ENCODE data around the gene NEK5. TPM values are rescaled to one million over a fixed set of nuclear protein-coding genes. Genes with fewer than 3 reads are reported as not detected.

NEK5 gene
- total and polyA plus RNA-seq, 8 donors: 0.05 to 4.0 (median 0.52) TPM; not detected in 4

DNA sequence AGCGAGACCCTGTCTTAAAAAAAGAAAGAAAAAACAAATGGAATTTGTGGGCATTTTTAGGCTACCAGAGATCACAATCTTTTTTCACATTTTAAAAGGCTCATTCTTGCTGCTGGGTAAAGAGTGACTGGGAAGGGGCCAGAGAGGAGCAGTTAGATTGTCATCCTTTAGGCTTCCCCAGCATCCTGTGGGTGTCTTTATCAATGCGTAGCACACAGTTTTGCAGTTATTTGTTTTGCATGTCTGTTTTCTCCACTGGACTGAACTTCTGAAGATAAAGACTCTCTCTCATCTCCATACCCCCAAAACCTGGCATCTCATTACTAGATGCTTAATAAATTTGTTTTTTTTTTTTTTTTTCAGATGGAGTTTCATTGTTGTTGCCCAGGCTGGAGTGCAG lies 106.5 kb downstream of the NEK5 start:
- peaks cover 21 to 88% (median 83%) of the 10 kb centered on the region in 4 donors for H3K36me3 ChIP-seq
- H3K27ac ChIP-seq: no peak overlapping the region
- peaks cover 0 to 14% (median 4%) of the 10 kb centered on the region in 4 donors for H3K4me1 ChIP-seq
- DNase-seq: no peak
- TF ChIP-seq, protein P1, sequence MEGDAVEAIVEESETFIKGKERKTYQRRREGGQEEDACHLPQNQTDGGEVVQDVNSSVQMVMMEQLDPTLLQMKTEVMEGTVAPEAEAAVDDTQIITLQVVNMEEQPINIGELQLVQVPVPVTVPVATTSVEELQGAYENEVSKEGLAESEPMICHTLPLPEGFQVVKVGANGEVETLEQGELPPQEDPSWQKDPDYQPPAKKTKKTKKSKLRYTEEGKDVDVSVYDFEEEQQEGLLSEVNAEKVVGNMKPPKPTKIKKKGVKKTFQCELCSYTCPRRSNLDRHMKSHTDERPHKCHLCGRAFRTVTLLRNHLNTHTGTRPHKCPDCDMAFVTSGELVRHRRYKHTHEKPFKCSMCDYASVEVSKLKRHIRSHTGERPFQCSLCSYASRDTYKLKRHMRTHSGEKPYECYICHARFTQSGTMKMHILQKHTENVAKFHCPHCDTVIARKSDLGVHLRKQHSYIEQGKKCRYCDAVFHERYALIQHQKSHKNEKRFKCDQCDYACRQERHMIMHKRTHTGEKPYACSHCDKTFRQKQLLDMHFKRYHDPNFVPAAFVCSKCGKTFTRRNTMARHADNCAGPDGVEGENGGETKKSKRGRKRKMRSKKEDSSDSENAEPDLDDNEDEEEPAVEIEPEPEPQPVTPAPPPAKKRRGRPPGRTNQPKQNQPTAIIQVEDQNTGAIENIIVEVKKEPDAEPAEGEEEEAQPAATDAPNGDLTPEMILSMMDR (IDR thresholded peaks at IDR 0.05): no peak
- TF ChIP-seq POLR2AphosphoS5 (IDR thresholded peaks at IDR 0.05): no peak
- no peak for TF ChIP-seq POLR2A (IDR thresholded peaks at IDR 0.05)
- no peak for TF ChIP-seq EP300 (IDR thresholded peaks at IDR 0.05)
- H3K27me3 ChIP-seq: no peaks in the 10 kb centered on the region
- H3K4me3 ChIP-seq: no peak overlapping the region
- WGBS, 5 donors: 98 to 100% (median 100%) methylated on average over 2 of the region's 2 CpGs
- H3K9me3 ChIP-seq: no peaks in the 10 kb centered on the region
- intact Hi-C loops (cut with DNase I; ENCODE audit: low total_unique reads): no loop called here

- Histone ChIP-seq H3K4me1 (peaks cover 0 to under 1% (median under 1%) of the 10 kb centered on the region in 4 donors), H3K36me3 (peaks cover 15 to 87% (median 81%) of the 10 kb centered on the region in 4 donors), H3K4me3 (no peak overlapping the region), H3K27ac (no peak overlapping the region), H3K9me3 (no peaks in the 10 kb centered on the region), H3K27me3 (no peaks in the 10 kb centered on the region)
- TF ChIP-seq EP300 (IDR thresholded peaks at IDR 0.05) (no peak), POLR2A (IDR thresholded peaks at IDR 0.05) (no peak), POLR2AphosphoS5 (IDR thresholded peaks at IDR 0.05) (no peak)
- TF ChIP-seq, protein P1 (IDR thresholded peaks at IDR 0.05): no peak
- no peak for DNase-seq
- 93 to 97% (median 95%) methylated on average over 3 of the region's 3 CpGs for WGBS, 5 donors
- intact Hi-C loops (cut with DNase I; ENCODE audit: low total_unique reads): no loop called here
Measured at GRCh38 chr13:52020191-52020590, 108.7 kb downstream of the NEK5 start.

- 95 to 99% (median 97%) methylated on average over 3 of the region's 3 CpGs for WGBS, 5 donors
- no peak for DNase-seq
- intact Hi-C loops (cut with DNase I; ENCODE audit: low total_unique reads): no loop called here
- Histone ChIP-seq H3K36me3 (peaks cover 0 to 50% (median 43%) of the 10 kb centered on the region in 4 donors), H3K9me3 (no peaks in the 10 kb centered on the region), H3K27ac (no peak overlapping the region), H3K27me3 (peaks cover 0 to 2% (median 0%) of the 10 kb centered on the region in 3 donors), H3K4me3 (no peak overlapping the region), H3K4me1 (peaks cover 7 to 25% (median 21%) of the 10 kb centered on the region in 4 donors)
- TF ChIP-seq EP300 (IDR thresholded peaks at IDR 0.05) (no peak), POLR2AphosphoS5 (IDR thresholded peaks at IDR 0.05) (no peak), POLR2A (IDR thresholded peaks at IDR 0.05) (no peak)
- TF ChIP-seq, protein P1 (IDR thresholded peaks at IDR 0.05): no peak
Measured at GRCh38 chr13:52016296-52016695, 112.6 kb downstream of the NEK5 start.

DNA sequence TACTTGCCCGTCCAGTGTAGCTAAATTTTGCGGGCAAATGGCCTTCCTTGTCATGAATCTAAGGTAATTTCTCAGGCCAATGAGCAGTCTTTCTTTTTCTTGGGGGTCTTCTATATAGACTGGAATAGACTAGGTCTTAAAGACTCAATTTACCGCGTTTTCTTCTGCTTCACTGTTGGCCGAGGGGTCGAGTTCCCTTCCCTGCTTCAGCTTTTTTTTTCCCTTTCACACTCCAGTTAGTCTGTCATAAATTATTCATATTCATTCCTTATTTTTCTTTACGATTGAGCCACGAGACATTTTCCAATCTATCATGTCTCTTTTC lies 116.4 kb downstream of the NEK5 start:
- peaks cover 0 to 18% (median 12%) of the 10 kb centered on the region in 4 donors for H3K36me3 ChIP-seq
- no peaks in the 10 kb centered on the region for H3K9me3 ChIP-seq
- H3K4me1 ChIP-seq: peaks cover 13 to 42% (median 34%) of the 10 kb centered on the region in 4 donors
- WGBS, 5 donors: 0 to 1% (median 0%) methylated on average over 8 of the region's 8 CpGs
- TF ChIP-seq POLR2AphosphoS5 (IDR thresholded peaks at IDR 0.05) (no peak), EP300 (IDR thresholded peaks at IDR 0.05) (no peak), POLR2A (IDR thresholded peaks at IDR 0.05) (no peak)
- TF ChIP-seq, protein P1 (IDR thresholded peaks at IDR 0.05): no peak
- H3K27ac ChIP-seq: peak overlapping the region; percentile 77 to 83 (median 78)
- intact Hi-C loops (cut with DNase I; ENCODE audit: low total_unique reads): no loop called here
- H3K27me3 ChIP-seq: peaks cover 0 to 7% (median 0%) of the 10 kb centered on the region in 3 donors
- no peak for DNase-seq
- H3K4me3 ChIP-seq: peak overlapping the region; percentile 74 to 99 (median 92)

Measured in stomach (tissue), 9 donors.